Activated B cell treated with CpG ODN at 0.5 μM for 24 hours (primary cell): ENCODE results near the gene TNFRSF11A. TPM values are rescaled to one million over a fixed set of nuclear protein-coding genes. Genes with fewer than 3 reads are reported as not detected.

Experiments used
- ATAC-seq: fragments of 200-7000 bp; cut with Tn5 transposase; one replicate; pipeline ENCODE4 v1.10.0; 2021; ENCODE audit warnings: low read depth, mild to moderate bottlenecking, moderate library complexity
- CTCF ChIA-PET: fragments of 350-600 bp; sonication (Branson Sonifier 250); formaldehyde crosslinking; loops from one replicate; lab custom pipeline; 2021; ENCODE audit warnings: antibody characterized with exemption; lab: Charles Lee
- POLR2A ChIA-PET: fragments of 350-600 bp; sonication (Branson Sonifier 250); formaldehyde crosslinking; loops from one replicate; lab custom pipeline; 2021; ENCODE audit warnings: antibody characterized with exemption; lab: Charles Lee
- DNase-seq: peaks from one replicate; pipeline ENCODE4 v3.0.0; 2022
- H3K27ac Mint-ChIP-seq: one replicate; pipeline ENCODE4 v1.8.0; 2020; ENCODE audit warnings: mixed read lengths
- H3K27me3 Mint-ChIP-seq: one replicate; pipeline ENCODE4 v1.8.0; 2021; ENCODE audit warnings: mixed read lengths
- H3K36me3 Mint-ChIP-seq: one replicate; pipeline ENCODE4 v1.8.0; 2021; ENCODE audit warnings: low read depth, mixed read lengths
- H3K4me1 Mint-ChIP-seq: one replicate; pipeline ENCODE4 v1.8.0; 2021; ENCODE audit warnings: mixed read lengths
- H3K4me3 Mint-ChIP-seq: one replicate; pipeline ENCODE4 v1.8.0; 2020; ENCODE audit warnings: mild to moderate bottlenecking, mixed read lengths
- H3K9me3 Mint-ChIP-seq: one replicate; pipeline ENCODE4 v1.8.0; 2020; ENCODE audit warnings: mixed read lengths
- intact Hi-C: fragments of 100-400 bp; cut with micrococcal nuclease; formaldehyde crosslinking; loops from one replicate; pipeline ENCODE4 v1.15.1; 2024
- total RNA-seq: library from RNA; stranded (reverse); gene quantifications from 2 replicates; pipeline ENCODE4 v1.2.3, GENCODE V29; 2022
- TF ChIP-seq, protein P1 (sequence below): fragments of 200-600 bp; IDR thresholded peaks from one replicate; pipeline ENCODE4 v1.8.0; 2022; ENCODE audit warnings: antibody characterized with exemption, mild to moderate bottlenecking

Gene TNFRSF11A
- total RNA-seq, 1 donor from 2014 or later = 0.24 TPM

DNA sequence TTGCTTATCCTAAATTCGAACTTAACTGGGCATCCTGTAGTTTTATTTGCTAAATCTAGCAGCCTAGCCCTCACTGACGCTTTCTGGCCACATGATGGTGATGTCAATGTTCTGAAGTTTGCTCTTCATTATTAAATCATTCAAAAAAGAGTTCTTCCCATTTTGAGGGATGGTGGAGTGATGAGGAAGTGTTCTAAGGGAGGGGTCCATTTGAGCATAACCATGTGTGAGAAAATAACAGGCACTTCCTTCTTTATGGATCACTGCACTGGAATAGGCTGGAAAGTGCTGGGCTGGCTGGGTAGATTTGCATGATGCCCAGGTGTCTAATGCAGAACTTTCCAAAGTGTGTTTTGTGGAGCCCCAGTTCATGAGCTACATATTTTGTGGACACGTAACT, 74.2 kb downstream of the TNFRSF11A start:
- ChIA-PET CTCF (no interaction called here), POLR2A (interaction anchor here (0.6 kb wide), 1 partner anchor 976 kb away, joined by 8 read pairs; no protein-coding TSS in a partner anchor)

DNA sequence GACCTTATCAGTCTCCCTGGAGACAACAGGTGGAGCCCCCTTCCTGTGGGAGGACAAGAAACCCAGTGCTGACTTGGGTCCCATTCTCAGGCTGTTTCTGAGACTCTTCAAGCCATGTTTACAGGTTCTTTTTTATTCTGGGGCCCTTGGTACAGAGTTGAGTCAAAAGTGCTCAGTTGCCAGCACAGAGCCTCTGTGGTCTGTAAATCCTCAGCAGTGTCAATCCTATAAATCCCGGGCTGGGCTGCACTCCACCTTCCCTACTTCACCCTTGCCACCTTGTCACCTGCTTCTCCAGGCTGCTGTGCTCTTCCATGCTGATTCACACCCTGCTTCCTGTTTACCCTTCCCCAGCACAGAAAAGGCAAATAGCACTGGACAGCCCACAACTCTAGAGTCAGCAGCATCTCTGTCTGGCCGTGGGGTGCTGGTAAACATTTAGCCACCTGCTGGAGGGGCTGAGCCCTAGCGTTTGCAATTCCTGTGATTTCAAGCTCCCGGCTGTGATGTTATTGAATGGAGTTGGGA, 74.7 kb downstream of the TNFRSF11A start:
- DNase-seq = no peak
- POLR2A ChIA-PET = no interaction called here
- H3K9me3 Mint-ChIP-seq = no peaks in the 10 kb centered on the region
- no peak overlapping the region for H3K27ac Mint-ChIP-seq
- intact Hi-C loops = no loop called here
- H3K4me3 Mint-ChIP-seq = no peak overlapping the region
- ATAC-seq = no peak
- CTCF ChIA-PET = no interaction called here
- TF ChIP-seq, protein P1, sequence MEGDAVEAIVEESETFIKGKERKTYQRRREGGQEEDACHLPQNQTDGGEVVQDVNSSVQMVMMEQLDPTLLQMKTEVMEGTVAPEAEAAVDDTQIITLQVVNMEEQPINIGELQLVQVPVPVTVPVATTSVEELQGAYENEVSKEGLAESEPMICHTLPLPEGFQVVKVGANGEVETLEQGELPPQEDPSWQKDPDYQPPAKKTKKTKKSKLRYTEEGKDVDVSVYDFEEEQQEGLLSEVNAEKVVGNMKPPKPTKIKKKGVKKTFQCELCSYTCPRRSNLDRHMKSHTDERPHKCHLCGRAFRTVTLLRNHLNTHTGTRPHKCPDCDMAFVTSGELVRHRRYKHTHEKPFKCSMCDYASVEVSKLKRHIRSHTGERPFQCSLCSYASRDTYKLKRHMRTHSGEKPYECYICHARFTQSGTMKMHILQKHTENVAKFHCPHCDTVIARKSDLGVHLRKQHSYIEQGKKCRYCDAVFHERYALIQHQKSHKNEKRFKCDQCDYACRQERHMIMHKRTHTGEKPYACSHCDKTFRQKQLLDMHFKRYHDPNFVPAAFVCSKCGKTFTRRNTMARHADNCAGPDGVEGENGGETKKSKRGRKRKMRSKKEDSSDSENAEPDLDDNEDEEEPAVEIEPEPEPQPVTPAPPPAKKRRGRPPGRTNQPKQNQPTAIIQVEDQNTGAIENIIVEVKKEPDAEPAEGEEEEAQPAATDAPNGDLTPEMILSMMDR = no peak
- H3K27me3 Mint-ChIP-seq = peaks cover 6% of the 10 kb centered on the region
- H3K4me1 Mint-ChIP-seq = peaks cover 7% of the 10 kb centered on the region
- H3K36me3 Mint-ChIP-seq = no peaks in the 10 kb centered on the region

More for the DNA sequence above, 74.2 kb downstream of the TNFRSF11A start:
- no peak for ATAC-seq
- DNase-seq = no peak
- H3K36me3 Mint-ChIP-seq = no peaks in the 10 kb centered on the region
- H3K27me3 Mint-ChIP-seq = peaks cover 6% of the 10 kb centered on the region
- peaks cover 7% of the 10 kb centered on the region for H3K4me1 Mint-ChIP-seq
- intact Hi-C loops = no loop called here
- H3K4me3 Mint-ChIP-seq = no peak overlapping the region
- H3K27ac Mint-ChIP-seq = no peak overlapping the region
- TF ChIP-seq, protein P1 = no peak
- no peaks in the 10 kb centered on the region for H3K9me3 Mint-ChIP-seq

DNA sequence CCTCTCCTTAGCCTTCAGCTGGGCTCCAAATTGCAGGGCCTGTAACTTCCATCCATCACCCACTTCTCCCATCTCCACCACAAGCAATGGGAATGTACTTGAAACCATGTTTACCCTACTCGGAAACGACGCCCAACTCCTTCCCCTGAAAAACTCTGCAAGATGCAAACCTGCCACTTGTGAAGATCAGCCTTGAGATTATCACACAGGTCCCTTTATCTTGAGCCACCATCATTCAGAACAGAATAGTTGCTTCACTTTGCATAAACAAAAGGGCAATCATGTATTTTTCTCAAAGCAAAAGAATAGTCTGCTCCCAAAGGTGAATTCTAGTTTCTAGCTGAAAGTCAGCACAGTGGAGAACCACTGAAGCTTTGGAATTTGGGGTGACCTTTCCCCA, 75.8 kb downstream of the TNFRSF11A start:
- Mint-ChIP-seq H3K36me3 (no peaks in the 10 kb centered on the region), H3K27ac (no peak overlapping the region), H3K4me1 (peaks cover 7% of the 10 kb centered on the region), H3K4me3 (no peak overlapping the region), H3K27me3 (peaks cover 6% of the 10 kb centered on the region), H3K9me3 (no peaks in the 10 kb centered on the region)
- intact Hi-C loops = no loop called here
- ChIA-PET POLR2A (no interaction called here), CTCF (no interaction called here)
- TF ChIP-seq, protein P1 = no peak
- no peak for ATAC-seq
- no peak for DNase-seq

DNA sequence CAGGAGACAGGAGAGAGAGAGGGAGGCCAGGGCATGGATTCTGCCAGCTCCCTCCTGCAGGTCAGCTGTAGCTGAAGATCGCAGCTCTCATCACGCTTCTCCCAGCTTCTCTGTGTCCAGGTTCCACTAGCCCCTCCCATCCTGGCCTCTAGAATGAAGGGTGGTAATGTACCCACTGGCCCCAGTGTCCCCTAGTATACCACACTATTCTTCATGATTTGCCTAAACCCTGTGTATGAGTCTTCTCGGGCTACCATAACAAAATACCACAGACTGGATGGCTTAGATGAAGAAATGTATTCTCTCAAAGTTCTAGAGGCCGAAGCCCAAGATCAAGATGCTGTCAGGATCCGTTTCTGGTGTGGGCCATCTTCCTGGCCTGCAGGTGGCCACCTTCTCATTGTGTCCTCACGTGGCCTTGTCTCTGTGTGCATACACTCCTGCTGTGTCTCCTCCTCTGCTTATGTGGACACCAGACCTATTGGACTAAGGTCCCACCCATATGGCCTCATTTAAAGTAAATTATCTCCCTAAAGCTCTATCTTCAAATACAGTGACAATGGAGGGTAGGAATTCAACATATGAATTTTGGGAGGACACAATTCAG, 77.3 kb downstream of the TNFRSF11A start:
- H3K9me3 Mint-ChIP-seq = no peaks in the 10 kb centered on the region
- H3K4me3 Mint-ChIP-seq = no peak overlapping the region
- POLR2A ChIA-PET = interaction anchor here (0.7 kb wide), 1 partner anchor 46 kb away, joined by 6 read pairs; no protein-coding TSS in a partner anchor
- H3K4me1 Mint-ChIP-seq = peaks cover 7% of the 10 kb centered on the region
- no peak for DNase-seq
- H3K36me3 Mint-ChIP-seq = no peaks in the 10 kb centered on the region
- TF ChIP-seq, protein P1 = no peak
- peaks cover 6% of the 10 kb centered on the region for H3K27me3 Mint-ChIP-seq
- CTCF ChIA-PET = no interaction called here
- no peak for ATAC-seq
- no peak overlapping the region for H3K27ac Mint-ChIP-seq
- intact Hi-C loops = no loop called here

DNA sequence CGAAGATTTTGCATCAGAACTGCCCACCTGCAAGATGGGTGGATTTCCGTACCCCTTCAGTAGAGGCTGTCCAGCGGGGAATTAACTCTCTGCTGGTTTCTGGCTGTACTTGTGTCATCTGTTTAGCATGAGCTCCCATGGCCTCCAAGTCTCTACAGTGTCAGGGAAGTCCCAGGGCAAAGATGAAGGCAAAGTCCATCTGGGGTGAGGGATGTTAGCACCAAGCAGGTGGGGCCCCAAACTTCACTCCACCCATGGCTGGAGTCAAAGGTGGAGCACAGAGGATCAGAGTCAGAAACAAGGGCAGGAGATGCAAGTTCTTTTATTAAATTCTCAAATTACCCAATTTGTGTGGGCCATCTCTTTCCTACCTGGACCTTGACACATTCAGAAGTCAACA, 78.0 kb downstream of the TNFRSF11A start:
- intact Hi-C loops = no loop called here
- no peak for ATAC-seq
- H3K9me3 Mint-ChIP-seq = no peaks in the 10 kb centered on the region
- CTCF ChIA-PET = no interaction called here
- TF ChIP-seq, protein P1 = no peak
- H3K4me1 Mint-ChIP-seq = peaks cover 7% of the 10 kb centered on the region
- POLR2A ChIA-PET = no interaction called here
- H3K27me3 Mint-ChIP-seq = peaks cover 6% of the 10 kb centered on the region
- DNase-seq = no peak
- no peak overlapping the region for H3K27ac Mint-ChIP-seq
- H3K36me3 Mint-ChIP-seq = no peaks in the 10 kb centered on the region
- no peak overlapping the region for H3K4me3 Mint-ChIP-seq
